ENCODE results near the gene TMEM59L. TPM values are rescaled to one million over a fixed set of nuclear protein-coding genes. Genes with fewer than 3 reads are reported as not detected.

The TMEM59L gene
- total and polyA plus RNA-seq, 2 of the 4 experiments (the other 2 are of a cell fraction): under 0.01 to 5.9 TPM

DNA sequence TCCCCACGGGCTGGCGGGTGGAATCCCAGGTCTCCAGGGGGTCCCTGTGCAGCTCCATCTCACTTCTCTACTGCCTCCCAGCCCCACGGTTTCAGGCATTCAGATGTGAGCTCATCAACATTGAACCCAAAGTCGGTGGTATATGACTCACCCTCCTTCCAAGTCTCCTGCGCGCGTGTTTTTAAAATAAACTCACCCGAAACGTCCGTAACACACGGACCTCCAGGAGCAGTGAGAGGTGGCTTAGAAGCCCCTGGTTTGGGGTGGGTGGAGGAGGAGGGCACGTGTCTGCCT is 56.8 kb downstream of the TMEM59L start:
- Histone ChIP-seq H3K27me3 (ENCODE audit: control insufficient read depth, insufficient read depth, low read length) (no peaks in the 10 kb centered on the region), H3K14ac (replicated peaks; ENCODE audit: low read depth, low read length) (no peak overlapping the region), H3K27ac (ENCODE audit: insufficient read depth, low read length) (peak overlapping the region; percentile 24; the same call in 1 of the 2 replicates), H4K20me1 (ENCODE audit: insufficient read depth, low read length) (peaks cover 3% of the 10 kb centered on the region; the same call in 1 of the 2 replicates), H2BK5ac (ENCODE audit: low read depth, low read length, poor library complexity, severe bottlenecking) (no peak overlapping the region), H3K9me1 (ENCODE audit: insufficient read depth, low read length) (no peaks in the 10 kb centered on the region), H3K79me1 (ENCODE audit: low read depth in 1 of 2, low read length in 2 of 2) (peaks cover 0 to 5% of the 10 kb centered on the region in 2 experiments; a peak in 2 of 4 replicates), H3K4ac (ENCODE audit: low read depth, low read length) (peak overlapping the region; percentile 39; the same call in 1 of the 2 replicates), H3K4me2 (ENCODE audit: low read depth, low read length) (peak overlapping the region; percentile 36; the same call in 1 of the 2 replicates), H3K9me3 (ENCODE audit: control insufficient read depth, insufficient read depth, low read length) (no peaks in the 10 kb centered on the region), H2AK9ac (replicated peaks; ENCODE audit: low read depth, low read length, poor library complexity) (peak overlapping the region; percentile 78), H3K4me3 (ENCODE audit: insufficient read depth, low read depth, low read length) (no peak overlapping the region), H2BK15ac (ENCODE audit: low read depth, low read length) (no peak overlapping the region), H3K9ac (ENCODE audit: low read depth, low read length) (no peak overlapping the region), H2BK20ac (ENCODE audit: low read depth, low read length) (peak overlapping the region; percentile 73; the same call in 1 of the 2 replicates), H2AFZ (replicated peaks; ENCODE audit: low read length, poor library complexity) (peak overlapping the region; percentile 78), H2BK120ac (ENCODE audit: low read depth, low read length) (peak overlapping the region; percentile 57; the same call in 1 of the 2 replicates), H4K5ac (ENCODE audit: low read depth, low read length) (no peak overlapping the region), H4K91ac (ENCODE audit: insufficient read depth, low read depth, low read length) (no peak overlapping the region), H4K8ac (ENCODE audit: low read depth in 2 of 2, low read length in 2 of 2) (no peak overlapping the region; a peak in 1 of 4 replicates), H3K36me3 (ENCODE audit: control insufficient read depth, insufficient read depth, low read length) (peaks cover 24% of the 10 kb centered on the region), H2AK5ac (ENCODE audit: low read depth, low read length) (peak overlapping the region; percentile 33; the same call in 1 of the 2 replicates), H3K18ac (ENCODE audit: low read depth, low read length) (no peak overlapping the region), H3K4me1 (ENCODE audit: control insufficient read depth, insufficient read depth, low read length) (peaks cover 11% of the 10 kb centered on the region), H3K23ac (ENCODE audit: low read depth, low read length) (no peak overlapping the region), H3K56ac (ENCODE audit: extremely low read depth, insufficient read depth, low read length) (no peak overlapping the region)
- POLR2A ChIA-PET (ENCODE audit: unreplicated experiment): interaction anchor here (0.6 kb wide), 1 partner anchor 31 kb away, joined by 5 read pairs; no protein-coding TSS in a partner anchor
- ATAC-seq (ENCODE audit: low read depth) (peak; percentile 84), DNase-seq (peak; percentile 72)
- WGBS, 2 experiments (ENCODE audit: extremely low coverage in 2 of 2, insufficient read length in 1 of 2): 60% methylated on average over 3 of the region's 12 CpGs; no CpG with 5 or more reads in 1 of the 2 experiments
- intact Hi-C loops (cut with micrococcal nuclease): no loop called here
- TF ChIP-seq FOS (IDR thresholded peaks at IDR 0.05; ENCODE audit: low read depth, low read length) (peak; percentile 86), MXI1 (IDR thresholded peaks at IDR 0.05; ENCODE audit: borderline replicate concordance, low read depth, low read length) (peak; percentile 81), RFX5 (IDR thresholded peaks at IDR 0.05; ENCODE audit: low read depth, low read length) (no peak), BHLHE40 (IDR thresholded peaks at IDR 0.05; ENCODE audit: low read depth, low read length) (peak; percentile 84)
- in situ Hi-C loops (cut with MboI; ENCODE audit: low sequenced_read_pairs): no loop called here
- dilution Hi-C loops (cut with HindIII; ENCODE audit: low sequenced_read_pairs, unreplicated experiment): no loop called here
- CTCF ChIA-PET: no interaction called here
- no TSS peak for BruUV-seq (replicated peaks)

Measured in IMR-90 (cell line).